NCI-H345 treated with DMSO at 0.1 percent for 48 hours (cell line): ENCODE data around the gene ABCA6.

Source experiments
- DNase-seq: peaks from one replicate; lab custom pipeline; 2025; ENCODE audit not compliant: unreplicated experiment; lab: John Stamatoyannopoulos, UW

The ABCA6 gene

DNA sequence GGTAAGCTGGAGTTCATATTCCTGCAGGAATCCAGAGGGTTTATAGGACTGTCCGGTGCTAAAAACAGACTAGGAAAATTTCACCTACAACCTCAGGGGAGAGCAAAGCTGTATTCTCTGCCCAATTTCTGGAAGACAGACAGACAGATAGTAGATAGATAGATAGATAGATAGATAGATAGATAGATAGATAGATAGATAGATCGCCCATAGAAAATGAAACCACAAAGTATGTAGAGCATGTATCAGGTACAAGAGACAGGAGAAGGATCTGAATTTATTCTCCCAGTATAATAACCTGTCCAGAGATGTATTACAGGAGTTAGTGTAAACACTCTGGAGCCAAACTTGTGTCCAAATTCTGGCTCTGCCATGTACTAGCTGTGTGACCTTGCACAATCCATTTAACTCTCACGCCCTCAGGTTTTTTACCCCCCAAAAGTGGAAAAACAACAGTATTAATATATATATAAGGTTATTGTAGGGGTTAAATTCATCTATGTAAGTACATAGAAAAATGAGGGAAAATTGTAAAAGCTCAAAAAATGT is 2.1 kb upstream of the ABCA6 start:
- no peak for DNase-seq

DNA sequence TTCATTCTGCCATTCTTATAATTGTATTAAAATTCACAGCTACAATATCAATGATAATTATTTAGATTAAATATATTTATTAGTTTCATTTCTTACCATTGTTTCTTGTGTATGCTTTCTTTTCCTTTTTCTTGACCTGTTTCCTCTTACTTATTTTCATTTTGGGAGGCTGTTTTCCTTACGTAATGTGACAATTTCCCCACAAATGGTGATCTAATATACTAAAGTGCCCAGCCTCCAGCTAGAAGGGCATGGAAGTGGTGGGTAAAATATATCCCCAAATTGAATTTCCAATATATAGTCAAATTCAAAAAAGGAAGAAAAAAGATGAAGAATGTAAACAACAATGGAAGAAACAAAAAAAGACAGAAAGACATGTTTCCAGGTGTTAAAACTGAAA is 1.5 kb upstream of the ABCA6 start:
- no peak for DNase-seq

DNA sequence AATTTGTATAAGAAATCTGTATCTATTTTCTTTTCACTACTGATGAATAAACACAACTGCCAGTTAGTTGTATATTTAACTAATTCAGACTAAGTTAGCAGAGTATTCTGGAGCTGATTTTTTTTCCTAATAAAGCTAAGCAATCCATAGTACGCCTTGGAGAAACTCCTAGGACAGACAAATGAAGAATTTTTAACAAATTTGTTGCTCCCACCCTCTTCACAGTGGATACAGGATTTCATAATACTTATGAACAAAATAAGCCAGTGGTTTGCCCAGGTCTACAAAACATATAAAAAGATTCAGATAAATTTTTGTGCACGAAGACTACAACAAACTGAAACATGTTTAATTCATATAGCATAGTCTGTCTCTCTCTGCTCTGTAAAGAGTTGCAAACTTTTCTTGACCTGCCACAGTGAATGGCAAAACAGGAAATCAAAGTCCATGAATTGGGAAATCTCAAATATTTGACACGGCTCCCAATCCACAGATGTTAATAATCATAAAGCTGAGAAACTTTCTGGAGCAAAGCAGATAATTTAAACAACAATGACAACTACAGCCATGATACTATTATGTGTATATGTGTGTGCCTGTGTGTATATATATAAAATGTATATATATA is 594 bp upstream of the ABCA6 start:
- DNase-seq, result no peak

DNA sequence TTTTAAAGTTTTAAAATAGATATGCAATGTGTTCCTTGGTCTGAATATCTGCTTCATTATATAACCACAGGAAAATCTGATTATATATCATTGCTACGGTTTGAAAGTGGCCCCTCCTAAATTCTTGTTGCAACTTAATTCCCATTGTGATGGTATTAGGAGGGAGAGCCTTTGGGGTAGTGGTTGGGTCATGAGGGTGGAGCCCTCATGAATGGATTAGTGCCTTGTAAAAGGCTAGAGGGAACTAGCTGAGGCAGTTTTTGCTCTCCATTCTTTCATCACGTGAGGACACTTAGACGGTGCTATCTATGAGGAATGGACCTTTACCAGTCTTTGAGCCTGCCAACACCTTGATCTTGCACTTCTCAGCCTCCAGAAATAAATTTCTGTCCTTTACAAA is 7.6 kb downstream of the ABCA6 start:
- no peak for DNase-seq

DNA sequence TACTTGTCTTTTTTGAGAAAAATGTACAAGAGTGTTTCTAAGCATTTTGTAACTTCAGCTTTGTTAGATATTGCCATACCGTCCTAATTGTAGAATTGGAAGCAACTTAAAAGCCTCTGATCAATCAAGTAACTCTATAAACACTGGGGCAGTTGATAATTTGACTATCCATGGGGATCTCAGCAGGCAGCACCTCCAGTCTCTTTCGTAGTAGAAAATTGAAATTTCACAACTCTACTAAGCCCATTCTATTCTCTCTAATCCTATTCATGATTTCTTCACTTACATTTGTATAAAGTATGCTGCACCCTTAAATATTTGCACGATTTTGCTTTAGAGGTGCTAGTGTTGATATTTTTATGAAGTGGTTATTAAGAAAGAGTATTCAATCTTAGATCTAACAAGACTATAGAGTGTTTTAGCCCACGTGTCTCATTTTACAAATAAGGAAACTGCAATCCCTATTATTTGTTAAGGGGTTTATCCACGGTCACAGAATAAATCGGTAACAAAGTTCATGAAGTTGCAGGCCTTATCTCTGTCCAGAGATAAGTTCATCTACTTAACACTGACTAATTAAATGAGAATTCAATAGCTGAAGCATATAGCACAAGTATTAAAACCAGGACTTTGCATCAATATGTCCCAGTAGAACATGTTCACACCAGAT is 10.9 kb downstream of the ABCA6 start:
- no peak for DNase-seq

DNA sequence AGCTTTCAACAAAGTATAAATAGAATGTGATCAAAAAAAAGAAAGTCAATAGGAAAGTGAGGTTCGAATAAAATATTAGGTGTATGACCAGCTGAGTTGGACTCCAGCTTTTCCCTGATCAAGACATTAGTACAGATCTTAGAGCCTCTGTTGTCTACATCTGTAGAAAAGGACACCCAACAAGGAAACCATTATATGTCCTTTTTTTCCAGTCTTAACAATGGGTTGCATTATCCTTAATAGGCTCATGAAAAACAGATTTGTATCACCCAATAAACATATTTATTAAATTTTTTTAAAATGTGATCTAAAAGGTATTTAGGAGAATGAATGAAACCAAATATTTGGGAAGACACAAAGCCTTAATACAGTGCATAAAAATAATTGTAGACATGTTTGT is 18.1 kb downstream of the ABCA6 start:
- DNase-seq, result no peak

DNA sequence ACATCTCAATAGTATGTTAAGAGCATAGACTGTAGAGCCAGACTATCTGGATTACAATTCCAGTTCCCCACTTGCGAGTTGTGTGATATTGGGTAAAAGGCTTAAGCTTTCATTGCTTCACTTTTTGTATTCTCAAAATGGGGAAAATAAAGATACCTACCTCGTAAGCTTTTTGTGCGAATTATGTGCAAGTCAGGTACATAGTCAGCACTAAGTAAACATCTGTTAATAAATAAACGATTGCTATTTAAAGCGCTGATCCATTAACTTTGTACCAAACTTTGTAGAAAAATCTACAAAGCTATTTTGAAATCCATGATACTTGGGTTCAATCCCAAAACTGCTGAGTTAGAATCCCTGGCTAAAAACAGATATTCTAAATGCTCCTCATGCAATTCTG is 19.6 kb downstream of the ABCA6 start:
- DNase-seq, result no peak

DNA sequence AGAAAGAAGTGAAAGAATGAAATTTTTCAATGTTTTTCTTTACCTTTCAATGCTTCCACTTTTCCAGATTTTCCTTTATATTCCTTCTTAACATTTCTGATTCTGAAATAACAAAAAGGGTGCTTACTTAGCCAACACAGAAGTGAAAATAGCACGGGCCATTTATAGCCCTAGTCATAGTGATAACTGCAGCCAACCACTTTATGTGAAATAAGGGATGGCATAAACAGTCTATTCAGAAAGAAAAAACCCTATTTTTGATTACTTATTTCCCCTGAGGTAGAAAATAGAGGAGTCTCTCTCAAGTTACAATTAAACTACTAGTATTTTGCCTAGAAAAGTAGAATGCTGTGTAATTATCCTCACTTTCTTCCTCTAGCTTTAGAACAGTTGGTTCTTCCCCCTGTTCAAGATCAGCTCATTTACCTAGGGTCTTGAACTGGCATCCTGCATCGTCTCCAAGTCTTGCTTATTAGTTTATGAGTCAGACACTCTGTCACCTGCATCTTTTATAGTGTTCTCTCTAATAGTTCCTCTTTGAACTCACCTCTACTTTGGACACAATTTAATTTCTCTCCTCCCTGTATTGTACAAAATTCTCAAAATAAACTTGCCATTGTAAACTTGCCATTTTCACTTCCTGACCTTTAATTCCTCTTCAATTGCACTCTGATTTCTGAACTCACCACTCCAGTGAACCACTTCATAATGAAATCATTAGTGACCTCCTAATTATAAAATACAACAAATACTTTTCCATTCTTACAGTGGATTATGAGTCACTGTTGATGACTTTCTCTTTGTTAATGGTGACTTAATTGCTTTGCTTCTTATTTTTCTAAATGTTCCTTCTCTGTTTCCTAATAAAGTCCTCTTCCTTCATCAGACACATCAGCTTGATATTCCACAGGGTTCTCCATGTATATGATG is 23.6 kb downstream of the ABCA6 start:
- DNase-seq, result no peak

DNA sequence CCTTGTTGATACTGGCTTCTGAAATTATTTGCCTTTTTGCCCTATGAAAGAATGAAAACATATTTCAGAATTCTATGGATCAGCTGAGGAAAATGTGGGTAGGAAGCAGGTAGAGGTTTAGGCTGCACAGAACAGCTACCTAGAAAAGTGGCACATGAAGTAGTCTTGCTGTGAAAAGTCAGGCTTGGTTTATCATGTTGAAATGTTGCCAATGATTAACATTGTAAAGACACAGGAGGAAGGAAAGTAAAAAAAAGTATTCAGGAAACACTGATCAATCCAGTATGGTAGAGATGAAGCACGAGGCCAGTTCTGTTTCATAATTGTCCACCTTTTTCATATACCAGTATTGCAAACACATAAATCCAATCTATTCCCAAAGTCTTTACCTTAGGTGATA is 29.9 kb downstream of the ABCA6 start:
- no peak for DNase-seq

DNA sequence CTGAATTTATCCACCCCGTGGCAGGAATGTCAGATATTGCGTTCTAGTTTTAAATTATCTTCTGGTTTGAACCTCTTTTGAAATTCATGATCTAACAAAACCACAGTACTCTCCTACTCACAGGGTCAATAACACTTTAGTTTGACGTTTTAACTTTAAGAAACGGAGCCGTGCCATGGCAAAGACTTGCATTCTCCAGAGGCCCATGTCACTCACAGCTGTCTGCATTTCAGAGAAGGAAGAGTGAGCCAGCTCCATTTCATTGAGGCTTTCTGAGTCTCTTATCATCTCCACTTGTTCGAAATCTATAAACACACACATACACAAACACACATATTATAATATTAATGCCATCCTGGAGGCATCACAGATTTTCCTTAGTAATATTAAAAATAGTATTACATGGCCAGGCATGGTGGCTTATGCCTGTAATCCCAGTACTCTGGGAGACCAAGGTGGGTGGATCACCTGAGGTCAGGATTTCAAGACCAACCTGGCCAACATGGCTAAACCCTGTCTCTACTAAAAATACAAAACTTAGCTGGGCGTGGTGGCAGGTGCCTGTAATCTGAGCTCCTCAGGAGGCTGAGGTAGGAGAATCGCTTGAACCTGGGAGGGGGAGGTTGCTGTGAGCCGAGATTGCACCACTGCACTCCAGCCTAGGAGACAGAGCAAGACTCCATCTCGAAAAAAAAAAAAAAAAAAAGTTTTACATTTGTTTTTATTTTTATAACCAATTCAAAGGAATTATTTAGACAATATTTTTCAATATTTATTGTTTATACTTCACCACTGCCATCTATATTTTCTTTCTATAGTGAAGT is 35.6 kb downstream of the ABCA6 start:
- no peak for DNase-seq

DNA sequence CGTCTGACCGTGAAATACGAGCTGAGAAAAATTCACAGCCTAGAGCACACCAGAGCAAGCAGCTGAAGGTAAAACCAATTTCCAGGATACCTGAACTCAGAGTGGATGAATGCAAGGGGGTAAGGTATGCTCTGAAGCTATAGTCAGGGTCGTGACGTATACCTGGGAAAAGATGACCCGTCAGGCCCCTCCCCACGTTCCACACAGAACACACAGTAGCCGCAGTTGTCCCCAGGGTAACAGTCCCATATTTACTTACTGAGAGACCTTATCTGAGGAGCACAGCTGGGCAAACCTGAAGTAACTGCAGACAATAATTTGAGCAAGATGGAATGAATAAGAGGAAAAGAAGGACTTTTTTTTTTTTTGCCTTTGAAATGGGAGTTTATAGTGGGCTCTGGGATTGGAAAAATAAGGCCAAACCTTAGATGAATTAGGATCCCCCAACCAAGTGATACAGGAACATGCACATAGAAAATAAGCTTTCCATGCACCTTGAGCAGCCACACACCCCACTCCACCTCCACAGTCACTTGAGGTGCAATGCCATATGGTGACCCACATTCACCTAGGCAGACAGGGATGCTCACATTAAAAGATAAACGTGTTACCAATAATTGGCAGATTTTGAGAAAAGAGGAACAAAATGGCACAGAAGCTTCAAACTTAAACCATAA is 38.0 kb downstream of the ABCA6 start:
- DNase-seq, result no peak

DNA sequence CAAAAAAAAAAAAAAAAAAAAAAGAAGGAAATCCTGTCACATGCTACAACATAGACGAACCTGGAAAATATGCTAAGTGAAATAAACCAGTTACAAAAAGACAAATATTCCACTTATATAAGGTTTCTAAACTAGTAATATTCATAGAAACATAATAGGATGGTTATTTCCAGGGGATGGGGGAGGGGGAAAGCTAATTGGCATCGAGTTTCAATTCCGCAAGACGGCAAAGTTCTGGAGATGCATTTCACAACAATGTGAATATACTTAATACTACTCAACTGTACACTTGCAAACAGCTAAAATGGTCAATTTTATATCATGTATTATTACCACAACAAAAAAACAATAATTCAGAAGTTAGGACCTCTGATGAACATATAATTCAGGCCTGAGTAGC is 43.1 kb downstream of the ABCA6 start:
- no peak for DNase-seq

DNA sequence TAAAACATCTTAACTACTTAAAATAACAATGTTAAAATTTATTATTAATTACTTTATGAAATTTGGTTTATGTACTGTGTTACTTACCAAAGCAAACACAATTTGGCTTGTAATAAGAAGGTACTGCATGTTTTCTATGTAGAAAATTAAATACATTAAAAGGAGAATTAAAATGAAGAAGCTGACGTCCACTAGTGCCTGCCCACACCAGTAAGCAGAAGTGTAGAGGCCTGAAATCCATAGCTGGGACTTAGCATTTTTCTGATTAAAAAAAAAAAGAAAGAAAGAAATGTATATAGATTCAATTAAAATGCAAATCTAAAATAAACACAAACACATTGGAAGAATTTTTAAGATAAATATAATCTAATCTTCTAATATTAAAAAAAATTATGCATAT is 45.2 kb downstream of the ABCA6 start:
- DNase-seq, result no peak

DNA sequence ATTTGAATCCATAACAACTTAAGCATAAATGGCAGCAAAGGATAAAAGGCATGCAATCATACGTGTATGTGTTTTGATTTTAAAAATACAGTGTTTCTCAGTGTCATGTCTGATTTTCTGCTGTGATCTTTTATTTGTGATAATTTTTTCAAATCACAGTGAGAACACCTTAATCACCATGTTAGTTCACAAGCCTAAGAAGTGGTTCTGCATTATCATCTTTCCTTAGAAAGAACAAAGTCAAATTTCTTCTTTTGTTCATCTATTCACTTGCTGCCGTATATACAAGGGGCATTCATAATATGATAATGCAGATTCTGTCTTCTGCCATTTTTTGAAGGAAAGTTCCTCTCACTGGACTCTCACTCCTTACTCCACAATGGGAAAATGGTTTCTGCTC is 47.7 kb downstream of the ABCA6 start:
- DNase-seq, result no peak

DNA sequence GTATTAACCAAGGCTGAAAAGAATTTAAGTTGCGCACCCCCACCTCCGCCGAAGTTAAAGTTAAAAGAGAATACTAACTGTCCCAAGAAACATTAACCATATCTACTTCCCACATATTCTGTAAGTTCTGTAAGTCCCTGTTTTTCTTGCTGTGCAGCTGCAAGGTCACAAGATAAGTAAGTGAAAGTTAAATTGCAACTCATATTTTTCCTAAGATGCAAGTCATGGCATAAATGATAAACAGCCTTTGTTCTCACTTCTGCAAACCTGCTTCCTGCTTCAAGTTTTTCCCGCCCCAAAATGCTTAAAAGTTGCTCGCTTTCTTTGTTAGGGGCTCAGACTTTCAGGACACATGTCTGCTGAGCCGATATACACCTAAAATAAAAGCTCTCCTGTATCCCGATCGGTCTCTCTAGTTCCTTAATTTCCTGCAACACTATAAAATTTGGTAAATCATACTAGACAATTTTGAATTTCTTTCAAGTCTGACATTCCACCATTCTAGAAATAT is 48.4 kb downstream of the ABCA6 start:
- DNase-seq, result no peak

DNA sequence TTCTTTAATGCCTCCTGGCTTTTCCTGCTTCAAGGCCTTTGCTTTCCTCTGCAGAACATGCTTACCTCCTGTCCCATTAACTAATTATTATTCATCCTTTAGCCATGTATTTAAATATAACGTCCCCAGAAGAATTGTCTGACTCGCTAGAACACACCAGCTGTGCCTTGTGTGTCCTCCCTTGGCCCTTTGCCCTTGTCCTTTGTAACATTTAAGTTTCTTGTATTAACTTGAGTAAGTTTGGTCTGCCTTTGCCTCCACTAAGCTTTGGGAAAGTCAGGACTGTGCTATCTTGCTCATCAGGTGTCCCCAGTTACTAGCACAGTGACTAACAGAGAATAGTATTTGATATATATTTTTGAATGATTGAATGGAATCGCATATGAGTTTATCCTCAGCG is 51.3 kb downstream of the ABCA6 start:
- no peak for DNase-seq

DNA sequence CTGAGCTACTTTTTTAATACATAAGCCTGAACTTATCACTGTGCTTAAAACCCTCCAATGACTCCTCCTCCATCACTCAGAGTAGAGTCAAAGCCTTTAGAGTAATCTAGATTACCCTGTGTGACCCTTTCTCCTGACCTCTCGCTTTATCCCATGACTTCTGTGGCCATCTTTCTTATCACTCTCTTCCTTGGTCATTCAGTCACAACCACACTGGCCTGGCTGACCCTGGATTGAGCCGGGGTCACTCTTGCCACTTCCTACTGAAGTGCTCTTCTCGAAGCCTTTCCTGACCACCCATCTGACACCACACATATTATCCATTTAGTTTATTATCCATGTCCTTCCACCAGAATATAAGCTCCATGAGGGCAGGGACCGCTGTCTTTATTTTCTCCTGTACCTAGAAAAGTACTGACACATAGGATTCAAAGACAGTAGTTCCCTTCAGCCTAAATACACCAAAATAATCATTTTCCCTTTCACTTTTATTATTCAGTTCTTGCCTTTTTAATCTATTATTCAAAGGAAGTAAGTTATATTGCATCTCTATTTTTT is 53.0 kb downstream of the ABCA6 start:
- DNase-seq, result no peak

DNA sequence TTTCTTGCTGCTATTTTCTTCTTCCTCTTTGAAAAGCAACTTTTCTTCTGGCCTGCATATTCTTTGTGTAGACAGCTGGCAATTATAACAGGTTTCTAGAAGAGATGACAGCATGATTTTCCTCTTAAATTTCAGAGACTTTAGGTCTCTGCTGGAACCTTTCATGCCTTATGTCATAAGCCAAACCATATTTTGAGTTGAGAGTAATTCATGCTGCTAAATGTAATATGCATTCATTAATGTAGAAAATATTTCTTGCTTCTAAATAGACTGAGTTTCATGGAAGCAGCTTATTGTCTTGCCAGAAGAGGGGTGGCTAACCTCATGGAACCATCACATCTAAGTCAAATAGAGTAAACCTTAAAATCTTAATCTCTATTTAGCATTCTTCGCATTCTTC is 55.1 kb downstream of the ABCA6 start:
- no peak for DNase-seq

DNA sequence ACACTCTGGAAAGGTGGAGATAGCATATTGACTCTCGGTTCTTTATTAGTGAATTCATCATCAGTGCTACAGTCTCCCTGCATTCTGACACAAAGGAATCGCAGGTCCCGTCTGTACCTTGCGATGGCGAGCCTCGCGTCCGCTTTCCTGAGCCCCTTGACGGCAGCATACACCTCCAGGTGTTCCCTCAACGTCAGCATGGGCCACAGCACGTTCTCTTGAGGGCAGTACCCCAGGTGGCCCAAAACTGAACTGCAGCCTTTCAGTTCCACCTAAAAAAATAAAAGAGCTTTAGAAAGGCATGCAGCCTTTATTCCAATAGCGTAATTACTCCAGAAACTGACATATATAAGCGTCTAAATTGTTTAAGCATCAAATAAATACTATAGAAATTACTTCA is 56.8 kb downstream of the ABCA6 start:
- no peak for DNase-seq

DNA sequence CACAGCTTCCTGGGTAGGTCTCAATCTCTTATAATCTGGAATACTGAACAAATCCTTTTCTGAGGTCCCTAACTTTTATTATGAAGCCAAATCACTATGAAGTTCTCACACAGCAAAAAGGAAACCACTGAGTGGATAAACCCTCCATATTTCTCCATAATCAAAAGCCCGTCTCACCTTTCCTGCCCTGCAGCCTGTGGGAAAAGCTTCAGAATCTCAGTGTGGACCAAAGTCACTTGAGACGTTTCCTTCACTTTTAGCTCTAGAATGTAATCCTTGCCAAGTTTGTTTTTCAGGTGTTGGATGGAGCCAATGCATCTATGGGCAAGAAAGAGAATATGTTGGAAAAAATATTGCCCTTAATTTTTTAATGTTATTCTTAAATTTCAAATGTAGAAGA is 59.0 kb downstream of the ABCA6 start:
- DNase-seq, result no peak
